Endothelial cell (in vitro differentiated cells): Measurements from ENCODE around the gene CAMK1D. TPM values are rescaled to one million over a fixed set of nuclear protein-coding genes. Genes with fewer than 3 reads are reported as not detected.

ENCODE experiments used
- DNase-seq: peaks from one replicate; pipeline ENCODE4 v3.0.0; 2021; ENCODE audit warnings: low spot score
- H3K27ac Mint-ChIP-seq: one replicate; pipeline ENCODE4 v1.8.0; 2021; ENCODE audit warnings: mixed read lengths, inconsistent platforms; ENCODE audit not compliant: unreplicated experiment
- H3K27me3 Mint-ChIP-seq: one replicate; pipeline ENCODE4 v1.8.0; 2021; ENCODE audit warnings: mild to moderate bottlenecking, moderate library complexity, mixed read lengths, inconsistent platforms; ENCODE audit not compliant: unreplicated experiment
- H3K36me3 Mint-ChIP-seq: one replicate; pipeline ENCODE4 v1.8.0; 2021; ENCODE audit warnings: mild to moderate bottlenecking, low read depth, mixed read lengths, inconsistent platforms; ENCODE audit not compliant: unreplicated experiment
- H3K4me1 Mint-ChIP-seq: one replicate; pipeline ENCODE4 v1.8.0; 2021; ENCODE audit warnings: mild to moderate bottlenecking, mixed read lengths, inconsistent platforms; ENCODE audit not compliant: unreplicated experiment
- H3K4me3 Mint-ChIP-seq: one replicate; pipeline ENCODE4 v1.8.0; 2021; ENCODE audit warnings: mild to moderate bottlenecking, mixed read lengths, inconsistent platforms; ENCODE audit not compliant: unreplicated experiment
- H3K9me3 Mint-ChIP-seq: one replicate; pipeline ENCODE4 v1.8.0; 2021; ENCODE audit warnings: mixed read lengths, inconsistent platforms; ENCODE audit not compliant: unreplicated experiment
- CTCF ChIP-seq: fragments of 200-600 bp; sonication (generic); IDR thresholded peaks from one replicate; pipeline ENCODE4 v1.5.0; 2021; ENCODE audit warnings: antibody characterized with exemption; ENCODE audit not compliant: unreplicated experiment
- total RNA-seq: library from RNA; stranded (reverse); fragmentation: NEBNext Ultra II Directional; extraction: Animal tissue kit (Norgen Biotek cat#: 25700); gene quantifications from one replicate; pipeline ENCODE4 v1.2.1, GENCODE V29; 2021; ENCODE audit not compliant: unreplicated experiment

Gene CAMK1D
- total RNA-seq, 1 donor from 2014 or later: 4.1 TPM

- H3K27me3 Mint-ChIP-seq: peaks cover 3% of the 10 kb centered on the region
- no peak overlapping the region for H3K4me3 Mint-ChIP-seq
- H3K9me3 Mint-ChIP-seq: no peaks in the 10 kb centered on the region
- H3K27ac Mint-ChIP-seq: no peak overlapping the region
- no peak for DNase-seq
- H3K4me1 Mint-ChIP-seq: no peaks in the 10 kb centered on the region
- TF ChIP-seq CTCF: no peak
- no peaks in the 10 kb centered on the region for H3K36me3 Mint-ChIP-seq
Measured at GRCh38 chr10:12420530-12421120, 71.3 kb downstream of the CAMK1D start.

GRCh38 chr10:12422189-12422588, 72.8 kb downstream of the CAMK1D start:
- H3K27ac Mint-ChIP-seq: no peak overlapping the region

GRCh38 chr10:12423896-12424295, 74.5 kb downstream of the CAMK1D start:
- no peaks in the 10 kb centered on the region for H3K9me3 Mint-ChIP-seq
- no peaks in the 10 kb centered on the region for H3K4me1 Mint-ChIP-seq
- TF ChIP-seq CTCF: no peak
- no peak for DNase-seq
- no peak overlapping the region for H3K27ac Mint-ChIP-seq
- peaks cover 4% of the 10 kb centered on the region for H3K27me3 Mint-ChIP-seq
- no peaks in the 10 kb centered on the region for H3K36me3 Mint-ChIP-seq
- H3K4me3 Mint-ChIP-seq: no peak overlapping the region

More at GRCh38 chr10:12422189-12422588, 72.8 kb downstream of the CAMK1D start:
- H3K4me3 Mint-ChIP-seq: no peak overlapping the region
- no peaks in the 10 kb centered on the region for H3K9me3 Mint-ChIP-seq
- no peak for TF ChIP-seq CTCF
- peaks cover 3% of the 10 kb centered on the region for H3K27me3 Mint-ChIP-seq
- H3K4me1 Mint-ChIP-seq: no peaks in the 10 kb centered on the region
- H3K36me3 Mint-ChIP-seq: no peaks in the 10 kb centered on the region
- no peak for DNase-seq

GRCh38 chr10:12427276-12427675, 77.9 kb downstream of the CAMK1D start:
- peaks cover 11% of the 10 kb centered on the region for H3K27me3 Mint-ChIP-seq
- DNase-seq: no peak
- no peak for TF ChIP-seq CTCF
- no peaks in the 10 kb centered on the region for H3K9me3 Mint-ChIP-seq
- H3K36me3 Mint-ChIP-seq: no peaks in the 10 kb centered on the region
- no peak overlapping the region for H3K27ac Mint-ChIP-seq
- no peak overlapping the region for H3K4me3 Mint-ChIP-seq
- H3K4me1 Mint-ChIP-seq: no peaks in the 10 kb centered on the region

GRCh38 chr10:12428447-12429135, 79.2 kb downstream of the CAMK1D start:
- no peak overlapping the region for H3K4me3 Mint-ChIP-seq
- no peak overlapping the region for H3K27ac Mint-ChIP-seq
- DNase-seq: no peak
- no peak for TF ChIP-seq CTCF
- no peaks in the 10 kb centered on the region for H3K4me1 Mint-ChIP-seq
- H3K9me3 Mint-ChIP-seq: no peaks in the 10 kb centered on the region
- H3K27me3 Mint-ChIP-seq: peaks cover 11% of the 10 kb centered on the region
- H3K36me3 Mint-ChIP-seq: no peaks in the 10 kb centered on the region
